B cell (primary cell): ENCODE measurements around the gene COL26A1. TPM values are rescaled to one million over a fixed set of nuclear protein-coding genes. Genes with fewer than 3 reads are reported as not detected.

Experiments used
- ATAC-seq: fragments of 200-7000 bp; cut with Tn5 transposase; one replicate; pipeline ENCODE4 v1.10.0; 2021; ENCODE audit warnings: low read depth, mild to moderate bottlenecking, moderate number of reproducible peaks, moderate library complexity
- CTCF ChIA-PET: fragments of 350-600 bp; sonication (Branson Sonifier 250); formaldehyde crosslinking; loops from one replicate; lab custom pipeline; 2021; ENCODE audit warnings: antibody characterized with exemption, inconsistent platforms; lab: Charles Lee
- POLR2A ChIA-PET: fragments of 350-600 bp; sonication (Branson Sonifier 250); formaldehyde crosslinking; loops from one replicate; lab custom pipeline; 2021; ENCODE audit warnings: antibody characterized with exemption; lab: Charles Lee
- DNase-seq: peaks from one replicate; pipeline ENCODE4 v3.0.0; 2013
- H2AFZ ChIP-seq: 2 replicates; pipeline ENCODE4 v1.6.1; 2012; ENCODE audit warnings: mild to moderate bottlenecking, low read depth, low read length; ENCODE audit not compliant: insufficient read depth, poor library complexity, severe bottlenecking
- H3K27ac ChIP-seq, 2 donors: 1 replicate in 1 of 2; 2 replicates in 1 of 2; pipeline ENCODE4 v1.5.1; 2012 to 2013; ENCODE audit warnings: low read length in 2 of 2, mild to moderate bottlenecking in 2 of 2, moderate library complexity in 1 of 2
- H3K27me3 ChIP-seq, 4 experiments: fragments of 200-600 bp in 1 of 4; sonication (generic) in 1 of 4; replicated peaks in 1 of 4; 1 replicate in 2 of 4; 2 replicates in 2 of 4; pipeline versions ENCODE4 v1.6.1 to v1.7.0; 2013 to 2016; ENCODE audit warnings: low read length in 3 of 4, mild to moderate bottlenecking in 2 of 4, mixed read lengths in 1 of 4, moderate library complexity in 1 of 4; ENCODE audit not compliant: insufficient read depth in 4 of 4, control insufficient read depth in 3 of 4; ENCODE audit errors: control extremely low read depth in 1 of 4
- H3K36me3 ChIP-seq, 2 experiments: replicated peaks in 1 of 2; 1 replicate in 1 of 2; 2 replicates in 1 of 2; pipeline versions ENCODE4 v1.6.1 to v1.7.1; 2013; ENCODE audit warnings: low read length in 1 of 2; ENCODE audit not compliant: insufficient read depth in 2 of 2, control insufficient read depth in 1 of 2; ENCODE audit errors: control extremely low read depth in 1 of 2, extremely low read depth in 1 of 2
- H3K4me1 ChIP-seq, 2 donors: fragments of 200-600 bp in 1 of 2; sonication (generic) in 1 of 2; 1 replicate in 1 of 2; 2 replicates in 1 of 2; pipeline versions ENCODE4 v1.5.1 to v1.6.1; 2013 to 2017; ENCODE audit warnings: low read length in 2 of 2; ENCODE audit not compliant: control insufficient read depth in 2 of 2, insufficient read depth in 2 of 2
- H3K4me2 ChIP-seq: replicated peaks from 2 replicates; pipeline ENCODE3; 2012; ENCODE audit warnings: mild to moderate bottlenecking, low read depth, low read length; ENCODE audit not compliant: poor library complexity, severe bottlenecking
- H3K4me3 ChIP-seq, 5 experiments: fragments of 200-600 bp in 1 of 5; sonication (generic) in 1 of 5; 1 replicate in 3 of 5; 2 replicates in 2 of 5; pipeline versions ENCODE4 v1.5.1 to v1.7.0; 2011 to 2016; ENCODE audit warnings: low read length in 4 of 5, mild to moderate bottlenecking in 4 of 5, low read depth in 2 of 5, control low read depth in 1 of 5, moderate library complexity in 1 of 5; ENCODE audit not compliant: insufficient read depth in 1 of 5; ENCODE audit errors: control extremely low read depth in 1 of 5, extremely low read depth in 1 of 5
- H3K79me2 ChIP-seq: fragments of 200-600 bp; sonication (generic); one replicate; pipeline ENCODE4 v1.6.0; 2016; ENCODE audit warnings: low read length; ENCODE audit not compliant: control insufficient read depth, insufficient read depth
- H3K9ac ChIP-seq: fragments of 200-600 bp; sonication (generic); 2 replicates; pipeline ENCODE4 v1.6.1; 2017; ENCODE audit warnings: mild to moderate bottlenecking, low read length, moderate library complexity
- H3K9me3 ChIP-seq, 3 donors: one replicate each; pipeline versions ENCODE4 v1.6.1 to v1.7.1; 2013; ENCODE audit warnings: low read length in 2 of 3; ENCODE audit not compliant: control insufficient read depth in 2 of 3, insufficient read depth in 1 of 3; ENCODE audit errors: control extremely low read depth in 1 of 3
- H4K20me1 ChIP-seq: 2 replicates; pipeline ENCODE4 v1.6.0; 2012; ENCODE audit warnings: mild to moderate bottlenecking, low read length; ENCODE audit not compliant: insufficient read depth, control insufficient read depth, poor library complexity, severe bottlenecking
- H3K27ac Mint-ChIP-seq: one replicate; pipeline ENCODE4 v1.8.0; 2021; ENCODE audit warnings: mixed read lengths
- H3K27me3 Mint-ChIP-seq: one replicate; pipeline ENCODE4 v1.8.0; 2021; ENCODE audit warnings: mixed read lengths
- H3K4me1 Mint-ChIP-seq: one replicate; pipeline ENCODE4 v1.8.0; 2021; ENCODE audit warnings: mixed read lengths
- H3K4me3 Mint-ChIP-seq: one replicate; pipeline ENCODE4 v1.8.0; 2021; ENCODE audit warnings: mixed read lengths
- H3K9me3 Mint-ChIP-seq: one replicate; pipeline ENCODE4 v1.8.0; 2022; ENCODE audit warnings: mixed read lengths; ENCODE audit not compliant: insufficient read depth
- EZH2 ChIP-seq: IDR thresholded peaks from 2 replicates; pipeline ENCODE4 v1.6.1; 2012; ENCODE audit warnings: borderline replicate concordance, low read depth, mild to moderate bottlenecking, moderate library complexity, low read length; ENCODE audit not compliant: insufficient read depth, poor library complexity, severe bottlenecking
- WGBS: methylation state at CpG from one replicate; pipeline ENCODE4 v1.1.5; 2013; ENCODE audit warnings: missing lambda C conversion rate; ENCODE audit not compliant: insufficient coverage; 5-methylcytosine and 5-hydroxymethylcytosine counted together
- intact Hi-C: fragments of 100-400 bp; cut with micrococcal nuclease; formaldehyde crosslinking; loops from one replicate; pipeline ENCODE4 v1.10.0; 2022
- polyA plus RNA-seq: library from polyadenylated mRNA; depleted of rRNA; stranded (reverse); fragments of >200 nt; gene quantifications from 2 replicates; pipeline ENCODE4 v1.2.3, GENCODE V29; 2012
- total RNA-seq, 2 donors: library from RNA; stranded (reverse); fragments of 120-200 nt in 1 of 2; gene quantifications; 1 replicate in 1 of 2; 2 replicates in 1 of 2; pipeline versions ENCODE4 v1.2.3 to v1.2.4, GENCODE V29; 2013 to 2022
- TF ChIP-seq, protein P1 (sequence below): fragments of 200-600 bp; IDR thresholded peaks from one replicate; pipeline ENCODE4 v1.8.0; 2022; ENCODE audit warnings: antibody characterized with exemption, mild to moderate bottlenecking

The COL26A1 gene
- total and polyA plus RNA-seq, 2 donors (not counting 1 experiment from before 2014, with no cell fraction given) = not detected

DNA sequence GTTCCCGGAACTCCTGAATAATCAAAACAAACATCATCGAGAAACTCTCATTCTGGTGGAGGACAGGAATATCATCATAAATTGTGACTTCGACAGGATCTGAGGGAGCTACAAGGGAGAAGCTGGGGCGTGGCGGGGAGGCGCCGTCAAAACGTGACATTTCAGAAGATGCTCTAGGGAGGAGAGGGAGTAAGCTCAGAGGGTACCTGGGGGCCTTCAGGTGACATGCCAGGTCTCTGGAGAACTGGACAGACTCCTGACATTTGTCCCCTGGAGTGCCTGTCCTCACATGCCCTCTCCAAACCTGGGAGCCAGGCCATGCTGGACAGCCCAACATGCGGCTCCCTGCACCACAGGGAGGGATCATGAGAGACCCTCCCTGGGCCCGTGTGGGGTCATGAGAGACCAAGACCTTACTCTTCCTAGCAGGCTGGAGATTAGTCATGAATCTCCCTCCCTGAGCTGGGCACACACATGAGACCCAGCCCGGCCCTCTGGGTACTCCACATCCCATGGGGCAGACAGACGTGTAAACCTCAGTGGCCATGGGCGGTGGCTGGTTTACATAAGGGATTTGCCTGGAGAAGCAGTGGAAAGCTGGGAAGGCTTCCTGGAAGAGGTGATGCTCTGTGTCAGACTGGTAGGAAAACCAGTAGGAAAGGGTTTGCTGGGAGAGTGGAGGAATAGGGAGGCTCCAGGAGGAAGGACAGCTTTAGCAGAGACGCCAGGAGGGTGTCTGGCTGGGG is 185.4 kb downstream of the COL26A1 start:
- Histone ChIP-seq H3K36me3 (no peaks in the 10 kb centered on the region), H4K20me1 (no peaks in the 10 kb centered on the region), H3K27me3 (peaks cover 0 to 3% (median 0%) of the 10 kb centered on the region in 4 experiments), H3K4me1 (no peaks in the 10 kb centered on the region), H3K4me2 (no peak overlapping the region), H3K9ac (no peak overlapping the region), H3K9me3 (no peaks in the 10 kb centered on the region), H3K4me3 (no peak overlapping the region), H3K79me2 (no peaks in the 10 kb centered on the region), H2AFZ (no peak overlapping the region), H3K27ac (no peak overlapping the region)
- Mint-ChIP-seq H3K4me3 (no peak overlapping the region), H3K9me3 (no peaks in the 10 kb centered on the region), H3K4me1 (no peaks in the 10 kb centered on the region), H3K27ac (no peak overlapping the region), H3K27me3 (peaks cover 14% of the 10 kb centered on the region)
- ATAC-seq (no peak), DNase-seq (no peak)
- WGBS = 85% methylated on average over 10 of the region's 14 CpGs
- intact Hi-C loops = no loop called here
- TF ChIP-seq, protein P1, sequence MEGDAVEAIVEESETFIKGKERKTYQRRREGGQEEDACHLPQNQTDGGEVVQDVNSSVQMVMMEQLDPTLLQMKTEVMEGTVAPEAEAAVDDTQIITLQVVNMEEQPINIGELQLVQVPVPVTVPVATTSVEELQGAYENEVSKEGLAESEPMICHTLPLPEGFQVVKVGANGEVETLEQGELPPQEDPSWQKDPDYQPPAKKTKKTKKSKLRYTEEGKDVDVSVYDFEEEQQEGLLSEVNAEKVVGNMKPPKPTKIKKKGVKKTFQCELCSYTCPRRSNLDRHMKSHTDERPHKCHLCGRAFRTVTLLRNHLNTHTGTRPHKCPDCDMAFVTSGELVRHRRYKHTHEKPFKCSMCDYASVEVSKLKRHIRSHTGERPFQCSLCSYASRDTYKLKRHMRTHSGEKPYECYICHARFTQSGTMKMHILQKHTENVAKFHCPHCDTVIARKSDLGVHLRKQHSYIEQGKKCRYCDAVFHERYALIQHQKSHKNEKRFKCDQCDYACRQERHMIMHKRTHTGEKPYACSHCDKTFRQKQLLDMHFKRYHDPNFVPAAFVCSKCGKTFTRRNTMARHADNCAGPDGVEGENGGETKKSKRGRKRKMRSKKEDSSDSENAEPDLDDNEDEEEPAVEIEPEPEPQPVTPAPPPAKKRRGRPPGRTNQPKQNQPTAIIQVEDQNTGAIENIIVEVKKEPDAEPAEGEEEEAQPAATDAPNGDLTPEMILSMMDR = no peak
- no peak for TF ChIP-seq EZH2
- CTCF ChIA-PET = no interaction called here
- POLR2A ChIA-PET = no interaction called here

DNA sequence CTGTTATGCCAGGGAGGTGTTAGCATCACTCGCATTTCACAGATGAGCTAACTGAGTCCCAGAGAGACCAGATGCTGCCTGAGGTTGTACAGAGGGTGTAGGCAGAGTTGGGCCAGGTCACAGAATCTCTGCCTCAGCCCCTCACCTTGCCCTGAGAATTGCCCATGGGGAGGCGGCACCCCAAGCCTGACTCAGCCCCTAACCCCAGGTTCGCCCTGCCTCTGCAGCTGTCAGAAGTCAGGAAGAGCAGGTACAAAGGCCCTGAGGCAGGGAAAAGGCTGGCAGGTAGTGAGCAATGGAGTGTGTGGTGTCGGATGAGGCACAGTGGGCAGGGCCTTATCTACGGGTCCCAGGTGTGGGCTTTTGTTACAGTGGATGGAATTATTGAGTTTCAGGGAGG is 187.1 kb downstream of the COL26A1 start:
- Mint-ChIP-seq H3K27ac (no peak overlapping the region), H3K4me3 (no peak overlapping the region), H3K4me1 (no peaks in the 10 kb centered on the region), H3K9me3 (no peaks in the 10 kb centered on the region), H3K27me3 (peaks cover 17% of the 10 kb centered on the region)
- Histone ChIP-seq H3K36me3 (no peaks in the 10 kb centered on the region), H3K4me2 (no peak overlapping the region), H3K4me1 (no peaks in the 10 kb centered on the region), H3K4me3 (no peak overlapping the region), H3K27ac (no peak overlapping the region), H3K27me3 (peaks cover 0 to 3% (median 0%) of the 10 kb centered on the region in 4 experiments), H3K9ac (no peak overlapping the region), H3K9me3 (no peaks in the 10 kb centered on the region), H3K79me2 (no peaks in the 10 kb centered on the region), H4K20me1 (no peaks in the 10 kb centered on the region), H2AFZ (no peak overlapping the region)
- intact Hi-C loops = no loop called here
- POLR2A ChIA-PET = no interaction called here
- no peak for ATAC-seq
- TF ChIP-seq, protein P1 = no peak
- no peak for TF ChIP-seq EZH2
- 86% methylated on average over 3 of the region's 5 CpGs for WGBS
- CTCF ChIA-PET = interaction anchor here (1.2 kb wide), 1 partner anchor 9 kb away, joined by 4 read pairs; no protein-coding TSS in a partner anchor
- DNase-seq = no peak
